SKM-1 (cell line): Measurements from ENCODE around the gene KRTAP9-2.
"Not testable (repeated sequence)": the region's sequence is repeated elsewhere in the genome, so short reads cannot be mapped to it uniquely, and the experiment has no call there.

Source experiments
- DNase-seq: peaks from one replicate; lab custom pipeline; 2025; ENCODE audit not compliant: unreplicated experiment; lab: John Stamatoyannopoulos, UW

KRTAP9-2 gene

GRCh38 chr17:41232399-41233105, 6.1 kb downstream of the KRTAP9-2 start, which contains the start of gene KRTAP9-3:
KRTAP9-3 (plus strand) TSS chr17:41232449; CDS start chr17:41232502, 53 bp downstream.
- not testable (repeated sequence) for DNase-seq

GRCh38 chr17:41237116-41237515, 10.7 kb downstream of the KRTAP9-2 start:
- DNase-seq, result not testable (repeated sequence)

GRCh38 chr17:41237949-41238437, 11.5 kb downstream of the KRTAP9-2 start, which contains the start of gene KRTAP9-8:
KRTAP9-8 (plus strand) TSS chr17:41237999; CDS start chr17:41238052, 53 bp downstream.
- not testable (repeated sequence) for DNase-seq

GRCh38 chr17:41246995-41247787, 20.7 kb downstream of the KRTAP9-2 start:
- DNase-seq, result not testable (repeated sequence)

- not testable (repeated sequence) for DNase-seq
These were observed 23.3 kb downstream of the KRTAP9-2 start, which contains the start of gene KRTAP9-4 for GRCh38 chr17:41249637-41250240. KRTAP9-4 (plus strand) TSS chr17:41249687; CDS start chr17:41249721, 34 bp downstream.

- DNase-seq, result no peak
These were observed 24.8 kb downstream of the KRTAP9-2 start for GRCh38 chr17:41251261-41251660.

- no peak for DNase-seq
These were observed 28.4 kb downstream of the KRTAP9-2 start for GRCh38 chr17:41254861-41255260.

GRCh38 chr17:41255381-41256290, 29.2 kb downstream of the KRTAP9-2 start, which contains the start of gene KRTAP9-9:
KRTAP9-9 (plus strand) TSS chr17:41255384.
- not testable (repeated sequence) for DNase-seq

GRCh38 chr17:41256291-41256685, 29.8 kb downstream of the KRTAP9-2 start:
- no peak for DNase-seq

- DNase-seq, result no peak
These were observed 32.0 kb downstream of the KRTAP9-2 start for GRCh38 chr17:41258406-41258805.

- no peak for DNase-seq
These were observed 36.8 kb downstream of the KRTAP9-2 start for GRCh38 chr17:41263212-41263611.

- no peak for DNase-seq
These were observed 38.2 kb downstream of the KRTAP9-2 start for GRCh38 chr17:41264599-41264998.

GRCh38 chr17:41265078-41265477, 38.6 kb downstream of the KRTAP9-2 start, which contains the start of gene KRTAP9-6:
KRTAP9-6 (plus strand) TSS chr17:41265378; CDS start chr17:41265378, 0 bp downstream.
- DNase-seq, result no peak

GRCh38 chr17:41267711-41268110, 41.3 kb downstream of the KRTAP9-2 start:
- no peak for DNase-seq

- not testable (repeated sequence) for DNase-seq
These were observed 44.9 kb downstream of the KRTAP9-2 start for GRCh38 chr17:41271323-41271722.

- DNase-seq, result no peak
These were observed 45.4 kb downstream of the KRTAP9-2 start for GRCh38 chr17:41271858-41272257.

- DNase-seq, result not testable (repeated sequence)
These were observed 49.3 kb downstream of the KRTAP9-2 start, which contains the start of gene KRTAP9-7 for GRCh38 chr17:41275648-41276190. KRTAP9-7 (plus strand) TSS chr17:41275698; CDS start chr17:41275698, 0 bp downstream.
